Central memory CD4-positive, alpha-beta T cell (primary cell): ENCODE measurements around the gene GNPDA1.

ENCODE experiments used
- DNase-seq: peaks from one replicate; pipeline ENCODE4 v3.0.0; 2022

The GNPDA1 gene

GRCh38 chr5:142023836-142024235, 11.0 kb upstream of the GNPDA1 start:
- no peak for DNase-seq

- no peak for DNase-seq
Observed at GRCh38 chr5:142020122-142020659, 7.4 kb upstream of the GNPDA1 start.

GRCh38 chr5:142017832-142018427, 5.1 kb upstream of the GNPDA1 start:
- no peak for DNase-seq

GRCh38 chr5:142016556-142016955, 3.7 kb upstream of the GNPDA1 start:
- peak; percentile 15 for DNase-seq

GRCh38 chr5:142015781-142016533, 3.1 kb upstream of the GNPDA1 start:
- DNase-seq: peak; percentile 52

GRCh38 chr5:142014911-142015584, 2.2 kb upstream of the GNPDA1 start:
- DNase-seq: peak; percentile 59

GRCh38 chr5:142013734-142014521, 1.1 kb upstream of the GNPDA1 start:
- DNase-seq: no peak

- DNase-seq: peak; percentile 21
Observed at GRCh38 chr5:142012186-142012785, 541 bp downstream of the GNPDA1 start.

- no peak for DNase-seq
Observed at GRCh38 chr5:142011572-142012185, 1.1 kb downstream of the GNPDA1 start.

- DNase-seq: no peak
Observed at GRCh38 chr5:142009886-142010285, 2.9 kb downstream of the GNPDA1 start.

GRCh38 chr5:142008813-142009212, 4.0 kb downstream of the GNPDA1 start:
- no peak for DNase-seq

GRCh38 chr5:142007237-142007544, 5.6 kb downstream of the GNPDA1 start:
- no peak for DNase-seq

- peak; percentile 19 for DNase-seq
Observed at GRCh38 chr5:142006363-142007236, 6.2 kb downstream of the GNPDA1 start.

GRCh38 chr5:142003266-142003800, 9.5 kb downstream of the GNPDA1 start:
- DNase-seq: no peak

- DNase-seq: no peak
Observed at GRCh38 chr5:142000704-142001484, 11.9 kb downstream of the GNPDA1 start.

GRCh38 chr5:142000173-142000572, 12.7 kb downstream of the GNPDA1 start:
- no peak for DNase-seq

GRCh38 chr5:141997358-141997960, 15.4 kb downstream of the GNPDA1 start:
- DNase-seq: no peak

GRCh38 chr5:141995656-141996055, 17.2 kb downstream of the GNPDA1 start:
- no peak for DNase-seq

GRCh38 chr5:141994511-141995136, 18.2 kb downstream of the GNPDA1 start:
- no peak for DNase-seq
